Neuronal stem cell (in vitro differentiated cells): ENCODE data around the gene PPM1L.
A peak's percentile ranks its signal among the peaks of the same experiment; 100 is the strongest.

ENCODE experiments used
- DNase-seq: peaks from one replicate; pipeline ENCODE4 v3.0.0-alpha.2; 2013; ENCODE audit warnings: low spot score
- H2AFZ ChIP-seq: one replicate; pipeline ENCODE4 v1.6.1; 2013; ENCODE audit warnings: mild to moderate bottlenecking, low read length, inconsistent platforms
- H2AK5ac ChIP-seq: 2 replicates; pipeline ENCODE4 v1.6.1; 2013; ENCODE audit warnings: low read depth, mild to moderate bottlenecking, inconsistent platforms, low read length, moderate library complexity, mixed read lengths
- H2BK120ac ChIP-seq: 2 replicates; pipeline ENCODE4 v1.6.1; 2013; ENCODE audit warnings: low read depth, mild to moderate bottlenecking, inconsistent platforms, low read length, moderate library complexity, mixed read lengths
- H2BK12ac ChIP-seq: one replicate; pipeline ENCODE4 v1.6.1; 2013; ENCODE audit warnings: low read length, inconsistent platforms
- H2BK15ac ChIP-seq: 2 replicates; pipeline ENCODE4 v1.6.1; 2013; ENCODE audit warnings: mild to moderate bottlenecking, low read length, inconsistent platforms, mixed read lengths
- H2BK5ac ChIP-seq: one replicate; pipeline ENCODE4 v1.6.1; 2013; ENCODE audit warnings: inconsistent platforms, mild to moderate bottlenecking, low read length, moderate library complexity
- H3K14ac ChIP-seq: one replicate; pipeline ENCODE4 v1.6.1; 2013; ENCODE audit warnings: low read length, inconsistent platforms
- H3K18ac ChIP-seq: 2 replicates; pipeline ENCODE4 v1.6.1; 2013; ENCODE audit warnings: low read length, inconsistent platforms
- H3K23ac ChIP-seq: 2 replicates; pipeline ENCODE4 v1.6.1; 2013; ENCODE audit warnings: low read depth, mild to moderate bottlenecking, mixed read lengths, low read length, inconsistent platforms; ENCODE audit not compliant: poor library complexity
- H3K27ac ChIP-seq: replicated peaks from 3 replicates; pipeline ENCODE4 v1.5.1; 2013; ENCODE audit warnings: low read length, inconsistent platforms
- H3K27me3 ChIP-seq, 3 experiments: 2 replicates each; pipeline ENCODE4 v1.6.1; 2013; ENCODE audit warnings: low read length in 3 of 3, mild to moderate bottlenecking in 2 of 3, inconsistent platforms in 1 of 3, low read depth in 1 of 3, mixed read lengths in 1 of 3, moderate library complexity in 1 of 3; ENCODE audit not compliant: control insufficient read depth in 3 of 3, insufficient read depth in 3 of 3
- H3K36me3 ChIP-seq, 2 donors: replicated peaks in 1 of 2; 2 replicates each; pipeline ENCODE4 v1.6.1; 2013; ENCODE audit warnings: low read length in 2 of 2; ENCODE audit not compliant: control insufficient read depth in 2 of 2, insufficient read depth in 2 of 2
- H3K4ac ChIP-seq: 2 replicates; pipeline ENCODE4 v1.6.1; 2013; ENCODE audit warnings: inconsistent platforms, mild to moderate bottlenecking, low read length, moderate library complexity
- H3K4me1 ChIP-seq, 2 donors: 1 replicate in 1 of 2; 2 replicates in 1 of 2; pipeline ENCODE4 v1.6.1; 2013; ENCODE audit warnings: low read length in 2 of 2, low read depth in 1 of 2; ENCODE audit not compliant: control insufficient read depth in 2 of 2, insufficient read depth in 1 of 2
- H3K4me2 ChIP-seq: one replicate; pipeline ENCODE4 v1.6.1; 2013; ENCODE audit warnings: mild to moderate bottlenecking, low read length, inconsistent platforms; ENCODE audit not compliant: insufficient read depth, poor library complexity, severe bottlenecking
- H3K4me3 ChIP-seq, 2 donors: 2 replicates each; pipeline ENCODE4 v1.5.1; 2013; ENCODE audit warnings: low read length in 2 of 2, mild to moderate bottlenecking in 2 of 2, inconsistent platforms in 1 of 2, moderate library complexity in 1 of 2
- H3K79me1 ChIP-seq: one replicate; pipeline ENCODE4 v1.6.1; 2013; ENCODE audit warnings: low read depth, mild to moderate bottlenecking, inconsistent platforms, low read length, moderate library complexity
- H3K9ac ChIP-seq: one replicate; pipeline ENCODE4 v1.6.1; 2013; ENCODE audit warnings: mild to moderate bottlenecking, low read depth, low read length, inconsistent platforms; ENCODE audit not compliant: poor library complexity
- H3K9me3 ChIP-seq, 2 donors: replicated peaks in 1 of 2; 2 replicates each; pipeline versions ENCODE3 to v1.6.1; 2013; ENCODE audit warnings: low read length in 2 of 2, mild to moderate bottlenecking in 2 of 2, inconsistent platforms in 1 of 2, low read depth in 1 of 2, mixed read lengths in 1 of 2, moderate library complexity in 1 of 2; ENCODE audit not compliant: control insufficient read depth in 2 of 2, insufficient read depth in 1 of 2
- H4K8ac ChIP-seq: one replicate; pipeline ENCODE4 v1.6.1; 2013; ENCODE audit warnings: low read depth, mild to moderate bottlenecking, inconsistent platforms, low read length, moderate library complexity
- H4K91ac ChIP-seq: one replicate; pipeline ENCODE4 v1.6.1; 2013; ENCODE audit warnings: low read length, low read depth, mild to moderate bottlenecking, inconsistent platforms; ENCODE audit not compliant: poor library complexity
- WGBS, 2 donors: extraction: QIAGEN DNeasy Blood & Tissue Kit; methylation state at CpG; one replicate each; pipeline ENCODE4 v1.1.7; 2013; ENCODE audit warnings: missing lambda C conversion rate in 2 of 2, mixed read lengths in 1 of 2; ENCODE audit not compliant: insufficient read length in 2 of 2, insufficient replicate concordance in 1 of 2; ENCODE audit errors: extremely low coverage in 2 of 2; 5-methylcytosine and 5-hydroxymethylcytosine counted together

PPM1L gene

GRCh38 chr3:161100994-161101393 is 345.0 kb downstream of the PPM1L start:
- no peak overlapping the region for H3K14ac ChIP-seq
- no peak overlapping the region for H3K4ac ChIP-seq
- H3K27ac ChIP-seq, result no peak overlapping the region
- no peak overlapping the region for H3K18ac ChIP-seq
- no peak overlapping the region for H2BK120ac ChIP-seq
- no peak overlapping the region for H3K23ac ChIP-seq
- H2AK5ac ChIP-seq, result no peak overlapping the region
- peaks cover 0 to 55% (median 6%) of the 10 kb centered on the region in 3 experiments for H3K27me3 ChIP-seq
- DNase-seq, result no peak
- H2BK12ac ChIP-seq, result no peak overlapping the region
- no peak overlapping the region for H4K91ac ChIP-seq
- H2AFZ ChIP-seq, result no peak overlapping the region
- H2BK15ac ChIP-seq, result no peak overlapping the region
- H3K9me3 ChIP-seq, result no peaks in the 10 kb centered on the region
- no peak overlapping the region for H3K4me3 ChIP-seq
- peaks cover 0 to 2% of the 10 kb centered on the region in 2 donors for H3K4me1 ChIP-seq
- no peaks in the 10 kb centered on the region for H3K79me1 ChIP-seq
- no peak overlapping the region for H3K4me2 ChIP-seq
- H2BK5ac ChIP-seq, result no peak overlapping the region
- H3K36me3 ChIP-seq, result no peaks in the 10 kb centered on the region
- peak overlapping the region; percentile 36 for H3K9ac ChIP-seq
- no peak overlapping the region for H4K8ac ChIP-seq
- no CpG with 5 or more reads among the region's 6 CpGs for WGBS, 2 donors

DNA sequence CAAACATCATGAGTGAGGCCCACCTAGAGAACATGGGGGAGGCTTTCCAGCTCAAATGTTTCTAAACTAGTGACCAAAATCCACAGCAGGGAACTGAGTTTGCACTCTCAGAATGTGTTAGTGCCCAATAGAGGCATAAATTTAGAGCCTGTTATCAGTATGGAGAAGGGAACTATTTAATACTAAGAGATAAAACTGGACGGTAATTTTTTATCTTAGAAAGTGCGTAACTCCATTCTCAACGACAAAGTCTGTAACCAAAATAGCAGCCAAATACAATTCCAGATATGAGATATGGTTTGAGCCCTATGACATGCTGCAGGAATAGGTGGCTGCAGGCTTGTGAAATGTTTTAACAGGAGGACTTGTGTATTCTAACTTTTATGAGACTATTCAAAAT is 345.6 kb downstream of the PPM1L start:
- Histone ChIP-seq H2BK15ac (no peak overlapping the region), H3K27ac (no peak overlapping the region), H4K8ac (no peak overlapping the region), H2BK12ac (no peak overlapping the region), H2BK120ac (no peak overlapping the region), H3K36me3 (no peaks in the 10 kb centered on the region), H2AK5ac (no peak overlapping the region), H2AFZ (no peak overlapping the region), H3K4me1 (peaks cover 0 to 2% of the 10 kb centered on the region in 2 donors), H3K79me1 (no peaks in the 10 kb centered on the region), H3K9me3 (no peaks in the 10 kb centered on the region), H3K9ac (no peak overlapping the region), H4K91ac (no peak overlapping the region), H3K27me3 (peaks cover 0 to 61% (median 6%) of the 10 kb centered on the region in 3 experiments), H3K4me3 (no peak overlapping the region), H3K14ac (no peak overlapping the region), H3K18ac (no peak overlapping the region), H3K4me2 (no peak overlapping the region), H3K23ac (no peak overlapping the region), H3K4ac (no peak overlapping the region), H2BK5ac (no peak overlapping the region)
- no peak for DNase-seq
- no CpG with 5 or more reads among the region's 3 CpGs for WGBS, 2 donors

DNA sequence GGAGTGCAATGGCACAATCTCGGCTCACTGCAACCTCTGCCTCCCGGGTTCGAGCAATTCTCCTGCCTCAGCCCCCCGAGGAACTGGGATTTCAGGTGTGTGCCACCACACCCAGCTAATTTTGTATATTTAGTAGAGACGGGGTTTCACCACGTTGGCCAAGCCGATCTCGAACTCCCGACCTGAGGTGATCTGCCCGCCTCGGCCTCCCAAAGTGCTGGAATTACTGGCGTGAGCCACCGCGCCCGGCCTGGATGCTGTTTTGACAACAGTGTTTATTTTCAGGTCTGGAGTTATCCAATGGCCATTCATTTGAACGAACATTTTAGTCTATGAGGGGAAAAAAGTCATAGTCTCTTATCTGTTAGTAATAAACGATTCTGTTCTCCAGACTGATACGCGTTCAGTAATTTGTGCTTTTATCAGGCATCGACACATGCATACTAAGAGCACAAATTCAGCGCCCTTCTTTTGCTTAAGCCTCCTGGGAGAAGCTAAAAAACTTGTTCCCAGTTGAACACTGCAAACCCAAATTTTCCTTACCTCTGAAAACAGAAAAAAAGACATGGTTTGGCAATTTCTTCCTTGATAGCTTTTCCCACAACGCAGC is 347.9 kb downstream of the PPM1L start:
- WGBS, 2 donors, result no CpG with 5 or more reads among the region's 22 CpGs
- Histone ChIP-seq H3K27ac (no peak overlapping the region), H3K23ac (no peak overlapping the region)

DNA sequence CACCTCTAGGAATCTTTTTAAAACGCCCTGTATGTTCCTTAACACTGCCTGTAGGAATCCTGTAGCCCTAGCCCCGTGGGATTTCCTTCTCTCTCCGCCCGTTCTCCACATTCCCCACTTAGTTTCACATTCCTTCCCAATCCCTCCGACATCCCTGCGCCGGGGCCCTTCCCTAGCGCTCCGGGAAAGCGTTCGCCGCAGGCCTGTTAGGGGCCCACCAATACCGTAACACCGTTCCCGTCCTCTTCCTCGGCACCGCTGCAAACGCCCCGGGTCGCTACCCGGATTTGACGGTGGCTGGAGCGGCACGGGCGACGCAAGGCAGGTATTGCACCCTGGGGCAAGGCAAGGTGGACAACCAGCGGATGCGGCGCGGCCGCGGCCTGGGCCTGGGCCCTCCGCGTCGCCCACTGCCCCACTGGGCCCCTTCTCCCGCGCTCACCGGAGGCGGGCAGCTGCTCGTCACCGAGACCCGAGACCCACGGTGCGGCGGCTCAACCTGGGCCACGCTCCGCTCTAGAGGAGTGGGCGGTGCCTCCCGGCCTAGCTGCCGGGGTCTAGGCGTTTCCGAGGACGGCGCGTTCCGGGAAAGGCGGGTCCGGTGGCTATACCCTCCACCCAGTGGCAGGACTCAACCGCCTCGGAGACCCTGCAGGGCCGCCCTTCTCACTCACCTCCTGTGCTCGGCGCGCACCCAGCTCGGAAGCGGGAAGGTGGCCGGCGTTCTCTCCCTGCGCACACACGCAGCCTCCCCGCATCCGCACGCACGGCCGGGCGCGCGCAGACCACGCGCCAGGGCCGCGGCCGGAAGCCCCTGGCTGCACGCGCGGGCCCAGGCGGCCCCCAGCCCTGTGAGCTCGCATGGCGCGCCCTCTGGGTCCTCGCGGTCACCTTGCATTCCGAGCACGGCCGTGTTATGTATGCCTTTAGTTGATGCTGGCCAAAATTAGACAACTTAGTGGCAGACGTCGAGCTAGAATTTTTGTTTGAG is 348.8 kb downstream of the PPM1L start, which contains the start of gene B3GALNT1:
Gene B3GALNT1, minus strand, starts transcription at position 789 of the 991 bp plus-strand sequence. CDS start 18,595 bp downstream, outside the sequence.
- no peak within 1 kb of the TSS for H2AK5ac ChIP-seq
- H3K4me1 ChIP-seq, result peaks cover 0 to 2% of the 10 kb centered on the region in 2 donors
- no peak within 1 kb of the TSS for H3K27ac ChIP-seq
- peak within 1 kb of the TSS; percentile 68 for H2BK15ac ChIP-seq
- peak within 1 kb of the TSS; percentile 63 for H2BK120ac ChIP-seq
- H2BK5ac ChIP-seq, result peak within 1 kb of the TSS; percentile 75
- no peak within 1 kb of the TSS for H2BK12ac ChIP-seq
- no CpG with 5 or more reads among the region's 97 CpGs for WGBS, 2 donors
- H3K4ac ChIP-seq, result peak within 1 kb of the TSS; percentile 15
- peak within 1 kb of the TSS; percentile 98 for H3K14ac ChIP-seq
- peak within 1 kb of the TSS; percentile 89 for H4K8ac ChIP-seq
- H4K91ac ChIP-seq, result peak within 1 kb of the TSS; percentile 81
- DNase-seq, result peak; percentile 45
- H3K4me3 ChIP-seq, result peak within 1 kb of the TSS; percentile 32 to 81
- H3K18ac ChIP-seq, result peak within 1 kb of the TSS; percentile 97
- no peaks in the 10 kb centered on the region for H3K36me3 ChIP-seq
- peak within 1 kb of the TSS; percentile 91 for H3K9ac ChIP-seq
- H3K9me3 ChIP-seq, result no peaks in the 10 kb centered on the region
- H3K79me1 ChIP-seq, result no peaks in the 10 kb centered on the region
- peak within 1 kb of the TSS; percentile 74 for H2AFZ ChIP-seq
- peak within 1 kb of the TSS; percentile 68 for H3K4me2 ChIP-seq
- H3K23ac ChIP-seq, result peak within 1 kb of the TSS; percentile 96
- peaks cover 0 to 63% (median 6%) of the 10 kb centered on the region in 3 experiments for H3K27me3 ChIP-seq

More for the DNA sequence above, 347.9 kb downstream of the PPM1L start:
- H3K4me3 ChIP-seq, result no peak overlapping the region
- no peak overlapping the region for H3K4ac ChIP-seq
- no peak overlapping the region for H2BK12ac ChIP-seq
- H3K4me2 ChIP-seq, result no peak overlapping the region
- no peak overlapping the region for H2BK120ac ChIP-seq
- H3K9me3 ChIP-seq, result no peaks in the 10 kb centered on the region
- no peak overlapping the region for H3K9ac ChIP-seq
- no peak overlapping the region for H4K8ac ChIP-seq
- DNase-seq, result no peak
- peaks cover 0 to 2% of the 10 kb centered on the region in 2 donors for H3K4me1 ChIP-seq
- peaks cover 0 to 69% (median 6%) of the 10 kb centered on the region in 3 experiments for H3K27me3 ChIP-seq
- no peak overlapping the region for H4K91ac ChIP-seq
- H3K14ac ChIP-seq, result no peak overlapping the region
- peak overlapping the region; percentile 74 for H2AFZ ChIP-seq
- H3K36me3 ChIP-seq, result no peaks in the 10 kb centered on the region
- H3K18ac ChIP-seq, result no peak overlapping the region
- H2AK5ac ChIP-seq, result no peak overlapping the region
- no peaks in the 10 kb centered on the region for H3K79me1 ChIP-seq
- H2BK15ac ChIP-seq, result no peak overlapping the region
- H2BK5ac ChIP-seq, result no peak overlapping the region
